Activated T-cell treated with anti-CD3 and anti-CD28 coated beads for 24 hours (primary cell): ENCODE data around the gene P2RX4.
"Not testable (repeated sequence)": the region's sequence is repeated elsewhere in the genome, so short reads cannot be mapped to it uniquely, and the experiment has no call there.

ENCODE experiments used
- DNase-seq: peaks from one replicate; pipeline ENCODE4 v3.0.0-alpha.2; 2020; ENCODE audit warnings: low read depth

Gene P2RX4

GRCh38 chr12:121209624-121210572 is at the start of gene P2RX4:
Gene P2RX4, plus strand, starts transcription at chr12:121210129. Its CDS starts 36 bp downstream, at chr12:121210165.
- peak; percentile 79 for DNase-seq

- DNase-seq: no peak
Measured at GRCh38 chr12:121162384-121162783, 47.5 kb upstream of the P2RX4 start.

- no peak for DNase-seq
Measured at GRCh38 chr12:121162985-121163384, 46.9 kb upstream of the P2RX4 start.

- DNase-seq: not testable (repeated sequence)
Measured at GRCh38 chr12:121164839-121165238, 45.1 kb upstream of the P2RX4 start.

- no peak for DNase-seq
Measured at GRCh38 chr12:121165316-121165715, 44.6 kb upstream of the P2RX4 start.

- DNase-seq: no peak
Measured at GRCh38 chr12:121166356-121166755, 43.6 kb upstream of the P2RX4 start.

- no peak for DNase-seq
Measured at GRCh38 chr12:121167232-121167820, 42.6 kb upstream of the P2RX4 start.

GRCh38 chr12:121167951-121168350 is 42.0 kb upstream of the P2RX4 start:
- no peak for DNase-seq

GRCh38 chr12:121170151-121170550 is 39.8 kb upstream of the P2RX4 start:
- no peak for DNase-seq

- no peak for DNase-seq
Measured at GRCh38 chr12:121170611-121171260, 39.2 kb upstream of the P2RX4 start.

- DNase-seq: no peak
Measured at GRCh38 chr12:121172145-121172544, 37.8 kb upstream of the P2RX4 start.

GRCh38 chr12:121175383-121176119 is 34.4 kb upstream of the P2RX4 start:
- no peak for DNase-seq

GRCh38 chr12:121176826-121177529 is 33.0 kb upstream of the P2RX4 start:
- no peak for DNase-seq

- DNase-seq: no peak
Measured at GRCh38 chr12:121181181-121181580, 28.7 kb upstream of the P2RX4 start.

- no peak for DNase-seq
Measured at GRCh38 chr12:121182222-121182893, 27.6 kb upstream of the P2RX4 start.

- DNase-seq: no peak
Measured at GRCh38 chr12:121184425-121184824, 25.5 kb upstream of the P2RX4 start.

GRCh38 chr12:121184984-121185889 is 24.7 kb upstream of the P2RX4 start:
- no peak for DNase-seq

GRCh38 chr12:121186826-121187225 is 23.1 kb upstream of the P2RX4 start:
- no peak for DNase-seq

GRCh38 chr12:121187501-121187900 is 22.4 kb upstream of the P2RX4 start:
- no peak for DNase-seq

GRCh38 chr12:121188227-121188626 is 21.7 kb upstream of the P2RX4 start:
- no peak for DNase-seq
